ENCODE data around the gene VPS26C.

Gene VPS26C

GRCh38 chr21:37232274-37233018 is 34.7 kb downstream of the VPS26C start:
- Histone ChIP-seq H3K36me3 (peaks cover 71% of the 10 kb centered on the region), H3K4me3 (ENCODE audit: low read depth, low read length) (no peak overlapping the region), H3K27ac (no peak overlapping the region), H3K9me3 (ENCODE audit: severe bottlenecking) (no peaks in the 10 kb centered on the region), H3K27me3 (ENCODE audit: insufficient read depth, low read depth, severe bottlenecking) (no peaks in the 10 kb centered on the region)
- DNase-seq, result no peak
- TF ChIP-seq, protein P1, sequence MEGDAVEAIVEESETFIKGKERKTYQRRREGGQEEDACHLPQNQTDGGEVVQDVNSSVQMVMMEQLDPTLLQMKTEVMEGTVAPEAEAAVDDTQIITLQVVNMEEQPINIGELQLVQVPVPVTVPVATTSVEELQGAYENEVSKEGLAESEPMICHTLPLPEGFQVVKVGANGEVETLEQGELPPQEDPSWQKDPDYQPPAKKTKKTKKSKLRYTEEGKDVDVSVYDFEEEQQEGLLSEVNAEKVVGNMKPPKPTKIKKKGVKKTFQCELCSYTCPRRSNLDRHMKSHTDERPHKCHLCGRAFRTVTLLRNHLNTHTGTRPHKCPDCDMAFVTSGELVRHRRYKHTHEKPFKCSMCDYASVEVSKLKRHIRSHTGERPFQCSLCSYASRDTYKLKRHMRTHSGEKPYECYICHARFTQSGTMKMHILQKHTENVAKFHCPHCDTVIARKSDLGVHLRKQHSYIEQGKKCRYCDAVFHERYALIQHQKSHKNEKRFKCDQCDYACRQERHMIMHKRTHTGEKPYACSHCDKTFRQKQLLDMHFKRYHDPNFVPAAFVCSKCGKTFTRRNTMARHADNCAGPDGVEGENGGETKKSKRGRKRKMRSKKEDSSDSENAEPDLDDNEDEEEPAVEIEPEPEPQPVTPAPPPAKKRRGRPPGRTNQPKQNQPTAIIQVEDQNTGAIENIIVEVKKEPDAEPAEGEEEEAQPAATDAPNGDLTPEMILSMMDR (IDR thresholded peaks at IDR 0.05; ENCODE audit: low read depth, low read length), result no peak

DNA sequence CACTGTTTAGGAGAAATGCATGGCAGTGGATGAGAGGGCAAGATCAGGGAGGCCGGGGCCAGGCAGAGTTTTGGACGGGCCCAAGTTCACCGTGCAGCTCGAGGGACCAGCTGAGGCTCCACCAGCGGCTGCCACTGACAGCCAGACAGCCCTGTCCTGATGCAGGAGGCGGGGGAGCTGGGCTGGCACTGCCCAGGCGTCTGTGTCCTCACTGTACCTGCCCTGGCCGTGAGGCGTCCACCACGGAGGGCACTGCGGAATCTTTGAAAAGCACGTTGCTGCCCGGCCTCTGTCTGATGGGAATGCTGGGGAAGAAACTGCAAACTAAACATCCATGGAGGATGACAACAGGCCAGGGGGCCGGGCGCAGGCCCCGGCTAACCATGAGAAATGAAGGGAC is 35.5 kb downstream of the VPS26C start:
- DNase-seq, result no peak
- no peaks in the 10 kb centered on the region for H3K9me3 ChIP-seq (ENCODE audit: severe bottlenecking)
- peaks cover 72% of the 10 kb centered on the region for H3K36me3 ChIP-seq
- H3K27me3 ChIP-seq (ENCODE audit: insufficient read depth, low read depth, severe bottlenecking), result no peaks in the 10 kb centered on the region
- H3K4me3 ChIP-seq (ENCODE audit: low read depth, low read length), result no peak overlapping the region
- TF ChIP-seq, protein P1 (IDR thresholded peaks at IDR 0.05; ENCODE audit: low read depth, low read length), result no peak
- no peak overlapping the region for H3K27ac ChIP-seq

- TF ChIP-seq, protein P1 (IDR thresholded peaks at IDR 0.05; ENCODE audit: low read depth, low read length), result no peak
- Histone ChIP-seq H3K27me3 (ENCODE audit: insufficient read depth, low read depth, severe bottlenecking) (no peaks in the 10 kb centered on the region), H3K36me3 (peaks cover 76% of the 10 kb centered on the region), H3K4me3 (ENCODE audit: low read depth, low read length) (no peak overlapping the region), H3K9me3 (ENCODE audit: severe bottlenecking) (no peaks in the 10 kb centered on the region), H3K27ac (no peak overlapping the region)
- DNase-seq, result no peak
Measured at GRCh38 chr21:37231249-37231645, 35.9 kb downstream of the VPS26C start.

GRCh38 chr21:37230632-37231248 is 36.4 kb downstream of the VPS26C start:
- TF ChIP-seq, protein P1 (IDR thresholded peaks at IDR 0.05; ENCODE audit: low read depth, low read length), result no peak
- Histone ChIP-seq H3K9me3 (ENCODE audit: severe bottlenecking) (no peaks in the 10 kb centered on the region), H3K36me3 (peaks cover 81% of the 10 kb centered on the region), H3K27me3 (ENCODE audit: insufficient read depth, low read depth, severe bottlenecking) (no peaks in the 10 kb centered on the region), H3K4me3 (ENCODE audit: low read depth, low read length) (no peak overlapping the region), H3K27ac (no peak overlapping the region)
- no peak for DNase-seq

DNA sequence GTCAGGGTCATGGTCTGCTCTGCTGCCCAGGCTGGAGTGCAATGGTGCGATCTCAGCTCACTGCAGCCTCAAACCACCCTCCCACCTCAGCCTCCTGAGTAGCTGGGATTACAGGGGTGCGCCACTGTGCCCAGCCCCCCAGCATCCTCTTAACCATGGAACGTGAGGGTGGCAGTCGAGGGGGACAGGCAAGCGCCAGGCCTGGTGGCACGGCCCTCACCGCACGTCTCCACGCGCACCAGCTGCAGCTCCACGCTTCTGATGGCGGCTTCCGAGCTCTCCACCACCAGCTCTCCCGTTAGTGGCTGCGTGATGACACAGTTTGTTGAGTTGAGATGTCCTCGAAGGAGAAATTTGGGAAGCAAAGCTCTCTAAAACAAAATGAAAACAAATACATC is 39.1 kb downstream of the VPS26C start:
- DNase-seq, result no peak
- Histone ChIP-seq H3K4me3 (ENCODE audit: low read depth, low read length) (no peak overlapping the region), H3K9me3 (ENCODE audit: severe bottlenecking) (no peaks in the 10 kb centered on the region), H3K27me3 (ENCODE audit: insufficient read depth, low read depth, severe bottlenecking) (no peaks in the 10 kb centered on the region), H3K36me3 (peaks cover 100% of the 10 kb centered on the region), H3K27ac (no peak overlapping the region)
- TF ChIP-seq, protein P1 (IDR thresholded peaks at IDR 0.05; ENCODE audit: low read depth, low read length), result no peak
